Stimulated activated CD8-positive, alpha-beta memory T cell treated with anti-CD3 and anti-CD28 coated beads, Interleukin-15, amount 100 ng/mL, for 48 hours (primary cell): ENCODE results near the gene NCLN.
"Not testable (repeated sequence)": the region's sequence is repeated elsewhere in the genome, so short reads cannot be mapped to it uniquely, and the experiment has no call there.

ENCODE experiments used
- DNase-seq, 2 donors: peaks; one replicate each; pipeline ENCODE4 v3.0.0-alpha.2; 2020; ENCODE audit warnings: low read depth in 2 of 2

Gene NCLN

GRCh38 chr19:3198901-3199700, 13.4 kb downstream of the NCLN start:
- DNase-seq = no peak

DNA sequence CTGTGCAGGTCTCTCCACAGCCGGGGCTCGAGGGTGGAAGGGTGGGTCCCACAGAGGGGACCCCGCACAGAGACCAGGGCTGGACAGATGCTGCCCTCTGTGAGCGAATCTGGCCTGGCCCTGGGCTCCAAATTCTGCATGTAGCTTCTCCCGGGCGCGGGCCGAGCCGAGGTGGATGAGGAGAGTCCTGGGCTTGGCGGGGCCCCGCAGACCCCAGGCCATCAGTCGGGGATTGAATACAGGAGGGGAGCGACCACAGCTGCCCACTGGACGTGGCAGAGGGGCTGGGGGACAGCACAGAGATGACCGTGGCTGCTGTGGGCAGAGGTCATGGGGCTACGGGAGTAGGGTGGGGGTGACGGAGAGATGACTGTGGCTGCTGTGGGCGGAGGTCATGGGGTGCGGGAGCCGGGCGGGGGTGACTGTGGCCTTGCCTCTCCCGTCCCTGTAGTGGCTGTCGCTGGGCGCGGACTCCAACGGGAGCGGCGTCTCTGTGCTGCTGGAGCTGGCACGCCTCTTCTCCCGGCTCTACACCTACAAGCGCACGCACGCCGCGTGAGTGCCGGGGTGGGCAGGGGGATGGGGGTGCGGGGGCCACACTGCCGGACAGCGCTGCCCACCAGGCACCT, 15.5 kb downstream of the NCLN start:
- DNase-seq = no peak

DNA sequence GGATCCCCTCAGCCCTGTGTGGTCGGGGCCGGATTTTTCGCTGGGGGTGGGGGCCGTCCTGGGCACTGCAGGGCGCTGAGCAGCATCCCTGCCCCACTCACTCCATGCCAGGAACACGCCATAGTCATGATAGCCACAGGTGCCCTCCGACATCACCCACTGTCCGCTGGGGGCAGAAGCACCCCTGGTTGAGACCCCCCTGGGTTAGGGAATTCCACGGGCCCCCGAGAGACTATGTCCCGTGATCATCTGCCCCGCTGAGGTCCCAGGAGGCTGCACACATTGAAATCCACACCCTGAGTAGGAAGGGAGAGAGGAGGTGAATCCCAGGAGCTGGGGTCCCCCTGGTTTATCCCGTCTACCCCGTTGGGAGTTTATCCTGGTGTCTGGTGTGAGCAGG, 16.2 kb downstream of the NCLN start:
- no peak for DNase-seq

- DNase-seq = no peak
Observed at GRCh38 chr19:3202346-3202745, 16.6 kb downstream of the NCLN start.

DNA sequence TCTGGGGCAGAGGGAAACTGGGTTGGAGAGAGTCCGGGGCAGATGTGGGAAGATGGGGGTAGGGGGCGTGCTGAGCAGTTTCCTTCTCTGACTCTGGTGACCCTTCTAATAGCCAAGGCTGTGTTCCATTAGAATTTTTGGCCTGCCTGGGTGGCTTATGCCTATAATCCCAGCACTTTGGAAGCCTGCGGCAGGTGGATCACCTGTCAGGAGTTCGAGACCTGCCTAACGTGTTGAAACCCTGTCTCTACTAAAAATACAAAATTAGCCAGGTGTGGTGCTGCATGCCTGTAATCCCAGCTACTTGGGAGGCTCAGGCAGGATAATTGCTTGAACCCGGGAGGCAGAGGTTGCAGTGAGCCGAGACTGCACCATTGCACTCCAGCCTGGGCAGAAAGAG, 17.2 kb downstream of the NCLN start:
- not testable (repeated sequence) for DNase-seq

- DNase-seq = no peak
Observed at GRCh38 chr19:3203805-3204645, 18.3 kb downstream of the NCLN start.

- no peak for DNase-seq
Observed at GRCh38 chr19:3204646-3205275, 19.0 kb downstream of the NCLN start.

- DNase-seq = no peak
Observed at GRCh38 chr19:3206216-3206953, 20.7 kb downstream of the NCLN start.

DNA sequence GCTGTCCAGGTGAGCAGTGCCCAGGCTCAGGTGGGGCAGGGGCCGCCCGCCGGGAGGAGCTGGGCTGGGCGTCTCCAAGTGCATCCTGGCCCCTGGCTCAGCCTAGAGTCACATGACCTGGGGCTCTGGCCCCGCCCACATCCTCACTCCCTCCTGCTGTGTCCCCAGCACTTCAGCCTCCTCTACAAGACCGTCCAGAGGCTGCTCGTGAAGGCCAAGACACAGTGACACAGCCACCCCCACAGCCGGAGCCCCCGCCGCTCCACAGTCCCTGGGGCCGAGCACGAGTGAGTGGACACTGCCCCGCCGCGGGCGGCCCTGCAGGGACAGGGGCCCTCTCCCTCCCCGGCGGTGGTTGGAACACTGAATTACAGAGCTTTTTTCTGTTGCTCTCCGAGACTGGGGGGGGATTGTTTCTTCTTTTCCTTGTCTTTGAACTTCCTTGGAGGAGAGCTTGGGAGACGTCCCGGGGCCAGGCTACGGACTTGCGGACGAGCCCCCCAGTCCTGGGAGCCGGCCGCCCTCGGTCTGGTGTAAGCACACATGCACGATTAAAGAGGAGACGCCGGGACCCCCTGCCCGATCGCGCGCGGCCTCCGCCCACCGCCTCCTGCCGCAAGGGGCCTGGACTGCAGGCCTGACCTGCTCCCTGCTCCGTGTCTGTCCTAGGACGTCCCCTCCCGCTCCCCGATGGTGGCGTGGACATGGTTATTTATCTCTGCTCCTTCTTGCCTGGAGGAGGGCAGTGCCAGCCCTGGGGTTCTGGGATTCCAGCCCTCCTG, 21.9 kb downstream of the NCLN start:
- DNase-seq = no peak

DNA sequence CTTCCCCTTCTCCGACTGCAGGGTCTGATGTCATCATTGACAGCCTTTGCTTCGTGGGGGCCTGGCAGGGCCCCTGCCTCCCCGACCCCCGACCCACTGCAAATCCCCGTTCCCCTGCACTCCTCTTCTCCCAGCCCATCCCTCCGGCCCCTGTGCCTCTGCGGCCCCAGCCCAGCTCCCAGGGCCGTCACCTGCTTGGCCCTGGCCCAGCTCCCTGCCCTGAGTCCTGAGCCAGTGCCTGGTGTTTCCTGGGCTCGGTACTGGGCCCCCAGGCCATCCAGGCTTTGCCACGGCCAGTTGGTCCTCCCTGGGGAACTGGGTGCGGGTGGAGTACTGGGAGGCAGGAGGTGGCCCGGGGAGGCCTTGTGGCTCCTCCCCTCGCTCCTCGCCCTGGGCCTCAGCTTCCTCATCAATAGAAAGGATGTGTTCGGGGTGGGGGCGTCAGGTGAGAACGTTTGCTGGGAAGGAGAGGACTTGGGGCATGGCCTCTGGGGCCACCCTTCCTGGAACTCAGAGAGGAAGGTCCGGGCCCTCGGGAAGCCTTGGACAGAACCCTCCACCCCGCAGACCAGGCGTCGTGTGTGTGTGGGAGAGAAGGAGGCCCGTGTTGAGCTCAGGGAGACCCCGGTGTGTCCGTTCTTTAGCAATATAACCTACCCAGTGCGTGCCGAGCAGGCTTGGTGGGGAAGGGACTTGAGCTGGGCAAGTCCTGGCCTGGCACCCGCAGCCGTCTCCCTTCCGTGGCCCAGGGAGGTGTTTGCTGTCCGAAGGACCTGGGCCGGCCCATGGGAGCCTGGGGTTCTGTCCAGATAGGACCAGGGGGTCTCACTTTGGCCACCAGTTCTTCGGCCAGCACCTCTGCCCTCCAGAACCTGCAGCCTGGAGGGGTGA, 22.8 kb downstream of the NCLN start:
- DNase-seq = no peak

DNA sequence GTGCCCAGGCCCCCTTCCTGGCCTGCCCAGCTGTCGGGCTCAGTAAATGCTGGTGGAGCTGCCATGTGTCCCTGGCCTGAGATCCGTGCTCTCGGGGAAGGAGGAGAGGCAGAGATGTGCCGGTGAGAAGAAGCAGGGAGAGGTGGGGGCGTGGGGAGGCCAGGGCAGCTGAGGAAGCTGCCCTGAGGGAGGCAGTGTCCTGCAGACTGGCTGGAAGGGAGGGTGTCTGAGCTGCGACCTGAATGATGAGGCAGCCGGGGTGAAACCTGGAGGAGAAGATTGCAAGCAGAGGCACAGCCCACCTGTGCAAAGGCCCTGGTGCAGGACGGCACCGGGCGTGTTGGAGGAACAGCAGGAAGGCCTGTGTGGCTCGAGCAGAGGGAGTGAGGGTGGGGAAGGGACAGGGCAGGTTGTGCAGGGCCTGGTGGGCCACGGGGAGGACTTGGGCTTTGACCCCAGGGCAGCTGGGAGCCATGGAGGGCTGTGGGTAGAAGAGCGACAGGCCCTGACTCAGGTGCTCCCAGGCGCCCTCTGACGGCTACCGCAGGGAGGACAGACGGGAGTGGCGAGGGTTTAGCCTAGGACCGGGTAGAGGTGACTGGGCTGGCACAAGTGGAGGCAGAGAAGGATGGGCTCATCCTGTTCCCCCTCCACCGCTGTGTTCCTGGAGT, 24.8 kb downstream of the NCLN start:
- peak; percentile 28 to 38 for DNase-seq

DNA sequence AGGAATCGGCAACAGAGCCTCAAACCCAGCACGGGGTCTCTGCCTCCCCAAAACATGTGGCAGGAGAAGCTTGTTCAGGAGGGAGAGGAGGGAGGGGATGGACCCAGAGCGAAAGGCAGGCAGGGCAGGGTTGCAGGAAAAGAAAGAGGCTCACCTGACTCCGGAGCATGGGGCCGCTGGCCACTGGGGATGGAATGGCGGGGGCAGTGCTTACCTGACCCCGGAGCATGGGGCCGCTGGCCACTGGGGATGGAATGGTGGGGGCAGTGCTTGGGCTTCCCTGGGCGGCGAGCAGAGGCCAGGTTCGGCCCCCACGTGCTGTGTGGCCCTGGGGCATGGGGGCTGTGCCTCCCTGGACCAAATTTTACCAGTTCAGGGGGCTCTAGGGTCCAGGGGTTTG, 25.5 kb downstream of the NCLN start:
- no peak for DNase-seq

- no peak for DNase-seq
Observed at GRCh38 chr19:3213159-3213558, 27.4 kb downstream of the NCLN start.

DNA sequence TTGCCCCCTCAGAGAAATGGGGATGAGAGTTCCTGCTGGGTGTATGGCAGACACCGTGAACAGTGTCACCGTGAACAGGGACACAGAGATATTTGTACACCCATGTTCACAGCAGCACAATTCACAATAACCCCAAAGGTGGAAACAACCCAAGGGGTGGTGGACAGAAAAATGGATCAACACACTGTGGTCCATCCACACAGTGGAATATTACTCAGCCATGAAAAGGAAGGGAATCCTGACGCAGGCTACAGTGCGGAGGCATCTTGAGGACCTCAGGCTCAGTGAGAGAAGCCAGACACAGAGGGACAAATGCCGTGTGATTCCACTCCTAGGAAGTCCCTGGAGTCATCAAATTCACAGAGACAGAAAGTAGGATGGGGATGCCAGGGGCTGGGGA, 31.1 kb downstream of the NCLN start:
- no peak for DNase-seq

- no peak for DNase-seq
Observed at GRCh38 chr19:3220576-3220975, 34.8 kb downstream of the NCLN start.

DNA sequence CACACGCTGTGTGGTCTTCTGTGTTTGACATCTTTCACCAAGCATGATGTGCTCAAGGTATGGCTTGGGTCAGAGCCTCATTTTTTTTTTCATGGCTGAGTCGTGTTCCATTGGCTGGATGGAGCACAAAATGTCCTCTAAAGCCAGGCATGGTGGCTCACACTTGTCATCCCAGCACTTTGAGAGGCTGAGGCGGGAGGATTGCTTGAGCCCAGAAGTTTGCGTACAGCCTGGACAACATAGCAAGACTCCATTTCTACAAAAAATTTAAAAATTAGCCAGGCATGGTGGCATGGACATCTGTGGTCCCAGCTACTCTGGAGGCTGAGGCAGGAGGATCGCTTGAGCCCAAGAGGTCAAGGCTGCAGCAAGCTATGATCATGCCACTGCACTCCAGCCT, 35.8 kb downstream of the NCLN start:
- DNase-seq = not testable (repeated sequence)

GRCh38 chr19:3222709-3223108, 37.0 kb downstream of the NCLN start:
- DNase-seq = no peak

GRCh38 chr19:3224346-3225168, 38.8 kb downstream of the NCLN start, which contains the start of gene CELF5:
TSS of gene CELF5 (plus strand) at chr19:3224661. CDS start at chr19:3224740, 79 bp downstream.
- peak; percentile 19 to 32 for DNase-seq
